Measurements from ENCODE around the gene WDR70. TPM values are rescaled to one million over a fixed set of nuclear protein-coding genes. Genes with fewer than 3 reads are reported as not detected.

WDR70 gene
- total and polyA plus RNA-seq, 7 donors = 8.4 to 36.4 (median 25.5) TPM

GRCh38 chr5:37662789-37663485 is 283.8 kb downstream of the WDR70 start:
- Histone ChIP-seq H3K4me1 (peaks cover 0 to 67% (median 52%) of the 10 kb centered on the region in 4 donors), H3K27me3 (no peaks in the 10 kb centered on the region), H3K27ac (peak overlapping the region; percentile 21 to 40 (median 32)), H3K36me3 (no peaks in the 10 kb centered on the region), H3K4me3 (no peak overlapping the region), H3K9me3 (no peaks in the 10 kb centered on the region)
- DNase-seq = no peak
- TF ChIP-seq POLR2AphosphoS5 (IDR thresholded peaks at IDR 0.05) (no peak), CTCF (IDR thresholded peaks at IDR 0.05) (no peak), EP300 (IDR thresholded peaks at IDR 0.05) (no peak), POLR2A (IDR thresholded peaks at IDR 0.05) (no peak)
- WGBS, 2 donors = 70 to 77% methylated on average over 5 of the region's 5 CpGs
- intact Hi-C loops (cut with DNase I) = no loop called here

- TF ChIP-seq POLR2A (IDR thresholded peaks at IDR 0.05) = no peak
- no peak for TF ChIP-seq CTCF (IDR thresholded peaks at IDR 0.05)
- no peak for TF ChIP-seq POLR2AphosphoS5 (IDR thresholded peaks at IDR 0.05)
- TF ChIP-seq EP300 (IDR thresholded peaks at IDR 0.05) = no peak
These were observed 284.4 kb downstream of the WDR70 start for GRCh38 chr5:37663538-37663937.

GRCh38 chr5:37664551-37664950 is 285.4 kb downstream of the WDR70 start:
- intact Hi-C loops (cut with DNase I) = no loop called here
- Histone ChIP-seq H3K27me3 (no peaks in the 10 kb centered on the region), H3K36me3 (no peaks in the 10 kb centered on the region), H3K4me1 (peaks cover 0 to 83% (median 62%) of the 10 kb centered on the region in 4 donors), H3K4me3 (no peak overlapping the region), H3K9me3 (no peaks in the 10 kb centered on the region), H3K27ac (peak overlapping the region in 1 of 4 donors; percentile 85)
- TF ChIP-seq POLR2AphosphoS5 (IDR thresholded peaks at IDR 0.05) (no peak), POLR2A (IDR thresholded peaks at IDR 0.05) (no peak), CTCF (IDR thresholded peaks at IDR 0.05) (no peak), EP300 (IDR thresholded peaks at IDR 0.05) (no peak)
- DNase-seq = no peak
- WGBS, 2 donors = 75 to 93% methylated on average over 1 of the region's 1 CpG

More at GRCh38 chr5:37663538-37663937, 284.4 kb downstream of the WDR70 start:
- Histone ChIP-seq H3K9me3 (no peaks in the 10 kb centered on the region), H3K4me3 (no peak overlapping the region), H3K27ac (peak overlapping the region; percentile 3 to 40 (median 26)), H3K27me3 (no peaks in the 10 kb centered on the region), H3K4me1 (peaks cover 0 to 73% (median 55%) of the 10 kb centered on the region in 4 donors), H3K36me3 (no peaks in the 10 kb centered on the region)
- WGBS, 2 donors = 94 to 95% methylated on average over 5 of the region's 5 CpGs
- intact Hi-C loops (cut with DNase I) = no loop called here
- no peak for DNase-seq

GRCh38 chr5:37665272-37665671 is 286.2 kb downstream of the WDR70 start:
- Histone ChIP-seq H3K27me3 (no peaks in the 10 kb centered on the region), H3K36me3 (no peaks in the 10 kb centered on the region), H3K27ac (peak overlapping the region; percentile 60 to 85 (median 78)), H3K9me3 (no peaks in the 10 kb centered on the region), H3K4me3 (no peak overlapping the region), H3K4me1 (peaks cover 0 to 84% (median 62%) of the 10 kb centered on the region in 4 donors)
- intact Hi-C loops (cut with DNase I) = loop anchor here (5.0 kb wide), 2 partner anchors 48 to 168 kb away; no protein-coding TSS in a partner anchor
- TF ChIP-seq CTCF (IDR thresholded peaks at IDR 0.05) (no peak), POLR2A (IDR thresholded peaks at IDR 0.05) (no peak), EP300 (IDR thresholded peaks at IDR 0.05) (no peak), POLR2AphosphoS5 (IDR thresholded peaks at IDR 0.05) (no peak)
- 55 to 64% methylated on average over 1 of the region's 1 CpG for WGBS, 2 donors
- no peak for DNase-seq

All from sigmoid colon (tissue), 7 donors.